HL-60/S4 (cell line): ENCODE measurements around the gene SELPLG.

Experiments used
- in situ Hi-C: fragments of 300-500 bp; cut with MboI; formaldehyde crosslinking; loops from 2 replicates; pipeline ENCODE4 v1.14.3; 2022; ENCODE audit warnings: low sequenced_read_pairs

SELPLG gene

GRCh38 chr12:108657130-108657745 lies 23.5 kb upstream of the SELPLG start:
- in situ Hi-C loops = loop anchor here (25.0 kb wide), 1 partner anchor 305 kb away; no protein-coding TSS in a partner anchor

GRCh38 chr12:108656247-108656646 lies 22.6 kb upstream of the SELPLG start:
- in situ Hi-C loops = loop anchor here (25.0 kb wide), 1 partner anchor 306 kb away; no protein-coding TSS in a partner anchor

- in situ Hi-C loops = loop anchor here (25.0 kb wide), 1 partner anchor 307 kb away; no protein-coding TSS in a partner anchor
These were observed 22.1 kb upstream of the SELPLG start for GRCh38 chr12:108655812-108656175.

- in situ Hi-C loops = loop anchor here (25.0 kb wide), 1 partner anchor 308 kb away; no protein-coding TSS in a partner anchor
These were observed 20.9 kb upstream of the SELPLG start for GRCh38 chr12:108654622-108655021.

- in situ Hi-C loops = loop anchor here (25.0 kb wide), 1 partner anchor 308 kb away; no protein-coding TSS in a partner anchor
These were observed 20.2 kb upstream of the SELPLG start for GRCh38 chr12:108653922-108654321.

GRCh38 chr12:108653082-108653516 lies 19.4 kb upstream of the SELPLG start:
- in situ Hi-C loops = loop anchor here (25.0 kb wide), 1 partner anchor 309 kb away; no protein-coding TSS in a partner anchor

GRCh38 chr12:108650083-108650482 lies 16.4 kb upstream of the SELPLG start:
- in situ Hi-C loops = loop anchor here (25.0 kb wide), 1 partner anchor 312 kb away; no protein-coding TSS in a partner anchor

- in situ Hi-C loops = loop anchor here (25.0 kb wide), 1 partner anchor 313 kb away; no protein-coding TSS in a partner anchor
These were observed 16.0 kb upstream of the SELPLG start for GRCh38 chr12:108649669-108650068.

- in situ Hi-C loops = no loop called here
These were observed 15.4 kb upstream of the SELPLG start for GRCh38 chr12:108649126-108649525.

- in situ Hi-C loops = no loop called here
These were observed 14.7 kb upstream of the SELPLG start for GRCh38 chr12:108648371-108648770.

- in situ Hi-C loops = no loop called here
These were observed 14.0 kb upstream of the SELPLG start for GRCh38 chr12:108647585-108648287.

- in situ Hi-C loops = no loop called here
These were observed 13.2 kb upstream of the SELPLG start for GRCh38 chr12:108646600-108647579.

GRCh38 chr12:108645686-108646599 lies 12.2 kb upstream of the SELPLG start:
- in situ Hi-C loops = no loop called here

GRCh38 chr12:108644811-108645120 lies 11.1 kb upstream of the SELPLG start:
- in situ Hi-C loops = no loop called here

GRCh38 chr12:108643941-108644810 lies 10.5 kb upstream of the SELPLG start:
- in situ Hi-C loops = no loop called here

- in situ Hi-C loops = no loop called here
These were observed 9.4 kb upstream of the SELPLG start for GRCh38 chr12:108642899-108643654.

- in situ Hi-C loops = no loop called here
These were observed 8.7 kb upstream of the SELPLG start for GRCh38 chr12:108642269-108642870.
